IMR-90 (cell line): ENCODE measurements around the gene TUSC2. TPM values are rescaled to one million over a fixed set of nuclear protein-coding genes. Genes with fewer than 3 reads are reported as not detected.

Source experiments
- ATAC-seq: fragments of 200-7000 bp; cut with Tn5 transposase; 2 replicates; pipeline ENCODE4 v1.9.1; 2020; ENCODE audit warnings: low read depth, mild to moderate bottlenecking, moderate library complexity
- BruUV-seq: library from RNA; stranded (reverse); fragments of 400-500 nt; replicated peaks from 2 replicates; lab custom pipeline; 2021; lab: Mats Ljungman, UMichigan
- CTCF ChIA-PET: fragments of 300-600 bp; formaldehyde crosslinking; extraction: SDS; loops from one replicate; lab custom pipeline; 2021; ENCODE audit warnings: antibody characterized with exemption; lab: Yijun Ruan, JAX
- POLR2A ChIA-PET: fragments of 300-600 bp; sonication (Branson Sonifier 250); formaldehyde crosslinking; loops from one replicate; lab custom pipeline; 2022; ENCODE audit warnings: antibody characterized with exemption; ENCODE audit not compliant: unreplicated experiment; lab: Charles Lee
- DNase-seq: peaks from one replicate; pipeline ENCODE4 v3.0.0; 2013
- H2AFZ ChIP-seq: replicated peaks from 2 replicates; pipeline ENCODE3; 2013; ENCODE audit warnings: low read length, mild to moderate bottlenecking; ENCODE audit not compliant: poor library complexity
- H2AK5ac ChIP-seq: 2 replicates; pipeline ENCODE4 v1.6.1; 2013; ENCODE audit warnings: low read depth, low read length, inconsistent platforms
- H2AK9ac ChIP-seq: replicated peaks from 2 replicates; pipeline ENCODE3; 2013; ENCODE audit warnings: mild to moderate bottlenecking, low read depth, low read length, moderate library complexity; ENCODE audit not compliant: poor library complexity
- H2BK120ac ChIP-seq: 2 replicates; pipeline ENCODE4 v1.6.1; 2013; ENCODE audit warnings: low read depth, low read length, inconsistent platforms
- H2BK15ac ChIP-seq: 3 replicates; pipeline ENCODE4 v1.6.1; 2013; ENCODE audit warnings: low read depth, low read length, inconsistent platforms
- H2BK20ac ChIP-seq: 2 replicates; pipeline ENCODE4 v1.6.1; 2013; ENCODE audit warnings: low read depth, mild to moderate bottlenecking, inconsistent platforms, low read length, moderate library complexity
- H2BK5ac ChIP-seq: 2 replicates; pipeline ENCODE4 v1.6.1; 2013; ENCODE audit warnings: mild to moderate bottlenecking, low read depth, low read length, inconsistent platforms; ENCODE audit not compliant: poor library complexity, severe bottlenecking
- H3K14ac ChIP-seq: replicated peaks from 2 replicates; pipeline ENCODE4 v1.6.1; 2013; ENCODE audit warnings: low read depth, low read length, inconsistent platforms
- H3K18ac ChIP-seq: 2 replicates; pipeline ENCODE4 v1.6.1; 2013; ENCODE audit warnings: low read depth, low read length, control low read depth
- H3K23ac ChIP-seq: 2 replicates; pipeline ENCODE4 v1.6.1; 2013; ENCODE audit warnings: low read depth, low read length, inconsistent platforms
- H3K27ac ChIP-seq: 2 replicates; pipeline ENCODE4 v1.5.1; 2013; ENCODE audit warnings: mild to moderate bottlenecking, control low read depth, low read length; ENCODE audit not compliant: insufficient read depth
- H3K27me3 ChIP-seq: 2 replicates; pipeline ENCODE4 v1.6.1; 2013; ENCODE audit warnings: low read length; ENCODE audit not compliant: control insufficient read depth, insufficient read depth
- H3K36me3 ChIP-seq: 2 replicates; pipeline ENCODE4 v1.6.1; 2013; ENCODE audit warnings: low read length, mixed read lengths; ENCODE audit not compliant: control insufficient read depth, insufficient read depth
- H3K4ac ChIP-seq: 2 replicates; pipeline ENCODE4 v1.6.1; 2013; ENCODE audit warnings: low read depth, low read length, inconsistent platforms
- H3K4me1 ChIP-seq: 2 replicates; pipeline ENCODE4 v1.6.1; 2013; ENCODE audit warnings: low read length, mixed read lengths; ENCODE audit not compliant: control insufficient read depth, insufficient read depth
- H3K4me2 ChIP-seq: 2 replicates; pipeline ENCODE4 v1.6.1; 2013; ENCODE audit warnings: low read depth, mild to moderate bottlenecking, control low read depth, low read length, moderate library complexity
- H3K4me3 ChIP-seq: 2 replicates; pipeline ENCODE4 v1.5.1; 2013; ENCODE audit warnings: low read depth, mild to moderate bottlenecking, control low read depth, low read length, moderate library complexity; ENCODE audit not compliant: insufficient read depth
- H3K56ac ChIP-seq: 2 replicates; pipeline ENCODE4 v1.6.1; 2013; ENCODE audit warnings: low read length, inconsistent platforms; ENCODE audit not compliant: insufficient read depth; ENCODE audit errors: extremely low read depth
- H3K79me1 ChIP-seq, 2 experiments: 2 replicates each; pipeline ENCODE4 v1.6.1; 2013; ENCODE audit warnings: low read length in 2 of 2, inconsistent platforms in 1 of 2, low read depth in 1 of 2
- H3K9ac ChIP-seq: 2 replicates; pipeline ENCODE4 v1.6.1; 2013; ENCODE audit warnings: low read depth, low read length, control low read depth
- H3K9me1 ChIP-seq: 2 replicates; pipeline ENCODE4 v1.6.1; 2013; ENCODE audit warnings: low read length, inconsistent platforms; ENCODE audit not compliant: insufficient read depth
- H3K9me3 ChIP-seq: 2 replicates; pipeline ENCODE4 v1.6.1; 2013; ENCODE audit warnings: low read length; ENCODE audit not compliant: control insufficient read depth, insufficient read depth
- H4K20me1 ChIP-seq: 2 replicates; pipeline ENCODE4 v1.6.1; 2013; ENCODE audit warnings: low read length, inconsistent platforms; ENCODE audit not compliant: insufficient read depth
- H4K5ac ChIP-seq: 2 replicates; pipeline ENCODE4 v1.6.1; 2013; ENCODE audit warnings: mild to moderate bottlenecking, low read depth, low read length, control low read depth
- H4K8ac ChIP-seq, 2 experiments: 2 replicates each; pipeline ENCODE4 v1.6.1; 2013; ENCODE audit warnings: low read depth in 2 of 2, low read length in 2 of 2, control low read depth in 1 of 2, inconsistent platforms in 1 of 2
- H4K91ac ChIP-seq: 2 replicates; pipeline ENCODE4 v1.6.1; 2013; ENCODE audit warnings: low read depth, low read length, inconsistent platforms; ENCODE audit not compliant: insufficient read depth
- BHLHE40 ChIP-seq: fragments of 150-350 bp; IDR thresholded peaks from 2 replicates; pipeline ENCODE4 v1.6.1; 2016; ENCODE audit warnings: mild to moderate bottlenecking, low read depth, low read length
- CEBPB ChIP-seq: IDR thresholded peaks from 2 replicates; pipeline ENCODE4 v1.6.1; 2012; ENCODE audit warnings: low read depth, low read length, improper control_type of control experiment
- CHD1 ChIP-seq: IDR thresholded peaks from 2 replicates; pipeline ENCODE4 v1.6.1; 2012; ENCODE audit warnings: low read depth, low read length, improper control_type of control experiment
- CTCF ChIP-seq: conservative IDR thresholded peaks from 2 replicates; pipeline ENCODE4 v1.5.1; 2012; ENCODE audit warnings: mild to moderate bottlenecking, low read depth, low read length, improper control_type of control experiment
- ELK1 ChIP-seq: fragments of 150-350 bp; IDR thresholded peaks from 2 replicates; pipeline ENCODE4 v1.6.1; 2016; ENCODE audit warnings: low read depth, mild to moderate bottlenecking, low read length, moderate library complexity, borderline replicate concordance
- FOS ChIP-seq: fragments of 150-350 bp; IDR thresholded peaks from 2 replicates; pipeline ENCODE4 v1.6.1; 2016; ENCODE audit warnings: low read depth, low read length
- MAZ ChIP-seq: IDR thresholded peaks from 2 replicates; pipeline ENCODE4 v1.6.1; 2012; ENCODE audit warnings: low read depth, mild to moderate bottlenecking, low read length, improper control_type of control experiment, moderate library complexity, borderline replicate concordance
- MXI1 ChIP-seq: IDR thresholded peaks from 2 replicates; pipeline ENCODE4 v1.6.1; 2012; ENCODE audit warnings: low read depth, mild to moderate bottlenecking, low read length, moderate library complexity, borderline replicate concordance
- NFE2L2 ChIP-seq: fragments of 150-350 bp; IDR thresholded peaks from 2 replicates; pipeline ENCODE4 v1.6.1; 2016; ENCODE audit warnings: low read depth, mild to moderate bottlenecking, low read length
- POLR2A ChIP-seq: IDR thresholded peaks from 2 replicates; pipeline ENCODE4 v1.6.1; 2012; ENCODE audit warnings: mild to moderate bottlenecking, low read depth, low read length
- RAD21 ChIP-seq: IDR thresholded peaks from 2 replicates; pipeline ENCODE4 v1.6.1; 2012; ENCODE audit warnings: low read length, improper control_type of control experiment
- RCOR1 ChIP-seq: IDR thresholded peaks from 2 replicates; pipeline ENCODE4 v1.6.1; 2012; ENCODE audit warnings: mild to moderate bottlenecking, low read length, improper control_type of control experiment; ENCODE audit not compliant: insufficient replicate concordance
- RFX5 ChIP-seq: IDR thresholded peaks from 2 replicates; pipeline ENCODE4 v1.8.0; 2012; ENCODE audit warnings: low read depth, mild to moderate bottlenecking, low read length, moderate library complexity
- SMC3 ChIP-seq: fragments of 150-350 bp; IDR thresholded peaks from 2 replicates; pipeline ENCODE4 v1.6.1; 2016; ENCODE audit warnings: low read depth, mild to moderate bottlenecking, antibody characterized with exemption, low read length, moderate library complexity
- WGBS, 2 experiments: methylation state at CpG; one replicate each; pipeline versions ENCODE4 v1.1.5 to v1.1.7; 2013; ENCODE audit warnings: missing lambda C conversion rate in 2 of 2; ENCODE audit not compliant: insufficient read length in 1 of 2; ENCODE audit errors: extremely low coverage in 2 of 2; 5-methylcytosine and 5-hydroxymethylcytosine counted together
- dilution Hi-C: fragments of 300-500 bp; cut with HindIII; formaldehyde crosslinking; loops from one replicate; pipeline ENCODE4 v1.14.3; 2018; ENCODE audit warnings: low sequenced_read_pairs; ENCODE audit not compliant: unreplicated experiment
- in situ Hi-C: fragments of 300-500 bp; cut with MboI; formaldehyde crosslinking; loops from 3 replicates; pipeline ENCODE4 v1.14.3; 2019; ENCODE audit warnings: low sequenced_read_pairs, inconsistent platforms, mixed read lengths
- intact Hi-C: fragments of 100-400 bp; cut with micrococcal nuclease; formaldehyde crosslinking; loops from 2 replicates; pipeline ENCODE4 v1.10.0; 2022
- polyA plus RNA-seq, 3 experiments: library from polyadenylated mRNA; depleted of rRNA; stranded (reverse); fragments of >200 nt; gene quantifications; 2 replicates each; pipeline ENCODE4 v1.2.3, GENCODE V29; 2012; ENCODE audit warnings: low replicate concordance in 1 of 3
- total RNA-seq: library from RNA; depleted of rRNA; stranded (reverse); fragments of >200 nt; gene quantifications from 2 replicates; pipeline ENCODE4 v1.2.3, GENCODE V29; 2012
- TF ChIP-seq, protein P1 (sequence below): fragments of 150-350 bp; IDR thresholded peaks from 2 replicates; pipeline ENCODE4 v1.6.1; 2017; ENCODE audit warnings: mild to moderate bottlenecking, antibody characterized with exemption, low read length, low read depth

Gene TUSC2
- total and polyA plus RNA-seq, 2 of the 4 experiments (the other 2 are of a cell fraction) = 13.4 to 24.0 TPM

DNA sequence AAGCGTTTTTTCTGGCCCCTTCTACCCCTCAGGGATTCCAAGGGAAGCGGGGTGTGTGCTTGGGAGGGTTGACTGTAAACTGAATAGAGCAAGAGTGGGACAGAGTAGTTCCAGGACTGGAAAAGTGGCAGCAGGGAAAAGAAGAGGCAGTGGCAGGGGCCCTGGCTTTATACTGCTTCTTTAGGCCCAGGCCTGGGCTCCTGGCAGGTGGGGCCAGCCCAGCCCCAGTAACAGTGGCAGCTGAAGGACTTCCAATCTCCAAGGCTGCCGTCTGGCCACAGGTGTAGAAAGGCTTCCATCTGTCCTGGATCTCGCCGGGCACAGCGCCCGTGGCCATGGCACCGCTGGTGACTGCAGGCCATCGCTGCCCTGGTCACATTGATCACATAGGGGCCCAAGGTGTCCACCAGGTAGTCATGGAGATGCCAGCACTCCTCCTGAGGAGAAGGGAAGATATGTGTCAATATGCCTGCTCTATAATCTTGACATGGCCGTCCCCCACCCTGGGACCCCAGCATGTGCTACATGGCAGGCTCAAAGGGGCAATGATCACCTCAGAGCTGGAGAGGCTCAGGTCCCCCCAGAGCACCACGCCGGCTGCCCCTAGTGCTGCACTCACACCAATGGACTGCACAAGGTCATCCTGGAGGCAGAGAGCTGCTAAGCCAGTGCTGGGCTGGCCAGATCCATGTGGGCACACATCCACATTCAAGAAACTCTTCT, 34.8 kb downstream of the TUSC2 start:
- Histone ChIP-seq H3K18ac (no peak overlapping the region), H3K4me2 (no peak overlapping the region), H3K9me3 (no peaks in the 10 kb centered on the region), H4K20me1 (no peaks in the 10 kb centered on the region), H2BK120ac (no peak overlapping the region), H3K9me1 (peaks cover 3% of the 10 kb centered on the region), H3K56ac (no peak overlapping the region), H3K27me3 (no peaks in the 10 kb centered on the region), H4K91ac (no peak overlapping the region; the same call in 1 of the 2 replicates), H2AK5ac (peak overlapping the region; percentile 48), H3K23ac (no peak overlapping the region), H3K4ac (peak overlapping the region; percentile 80), H3K79me1 (peaks cover 15 to 39% of the 10 kb centered on the region in 2 experiments), H3K4me3 (no peak overlapping the region), H3K4me1 (peaks cover 9% of the 10 kb centered on the region), H3K14ac (no peak overlapping the region), H3K9ac (no peak overlapping the region), H3K36me3 (peaks cover 17% of the 10 kb centered on the region), H4K5ac (peak overlapping the region; percentile 90), H4K8ac (peak overlapping the region; percentile 85 to 99), H2AFZ (peak overlapping the region; percentile 96), H2BK5ac (no peak overlapping the region), H2BK20ac (no peak overlapping the region), H3K27ac (no peak overlapping the region), H2AK9ac (peak overlapping the region; percentile 75), H2BK15ac (no peak overlapping the region)
- WGBS, 2 experiments = 94% methylated on average over 8 of the region's 12 CpGs; no CpG with 5 or more reads in 1 of the 2 experiments
- CTCF ChIA-PET = no interaction called here
- BruUV-seq = no TSS peak
- ATAC-seq = no peak
- POLR2A ChIA-PET = no interaction called here
- intact Hi-C loops = no loop called here
- no peak for DNase-seq
- TF ChIP-seq CHD1 = no peak
- no peak for TF ChIP-seq FOS
- no peak for TF ChIP-seq POLR2A
- TF ChIP-seq BHLHE40 = no peak
- TF ChIP-seq CEBPB = no peak
- no peak for TF ChIP-seq MXI1
- TF ChIP-seq, protein P1, sequence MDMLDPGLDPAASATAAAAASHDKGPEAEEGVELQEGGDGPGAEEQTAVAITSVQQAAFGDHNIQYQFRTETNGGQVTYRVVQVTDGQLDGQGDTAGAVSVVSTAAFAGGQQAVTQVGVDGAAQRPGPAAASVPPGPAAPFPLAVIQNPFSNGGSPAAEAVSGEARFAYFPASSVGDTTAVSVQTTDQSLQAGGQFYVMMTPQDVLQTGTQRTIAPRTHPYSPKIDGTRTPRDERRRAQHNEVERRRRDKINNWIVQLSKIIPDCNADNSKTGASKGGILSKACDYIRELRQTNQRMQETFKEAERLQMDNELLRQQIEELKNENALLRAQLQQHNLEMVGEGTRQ = no peak
- no peak for TF ChIP-seq RAD21
- TF ChIP-seq RCOR1 = no peak
- no peak for TF ChIP-seq SMC3
- TF ChIP-seq NFE2L2 = no peak
- TF ChIP-seq RFX5 = no peak
- TF ChIP-seq ELK1 = no peak
- TF ChIP-seq CTCF = no peak
- TF ChIP-seq MAZ = no peak
- dilution Hi-C loops = no loop called here
- in situ Hi-C loops = no loop called here
